Karpas-422 (cell line): ENCODE measurements around the gene DDHD1. TPM values are rescaled to one million over a fixed set of nuclear protein-coding genes. Genes with fewer than 3 reads are reported as not detected.

Experiments
- DNase-seq: peaks from one replicate; pipeline ENCODE4 v3.0.0-alpha.2; 2015
- H2AFZ ChIP-seq: fragments of 200-600 bp; sonication (generic); 2 replicates; pipeline ENCODE4 v1.6.1; 2014; ENCODE audit warnings: antibody characterized with exemption, low read length, mixed read lengths
- H3K27ac ChIP-seq: fragments of 200-600 bp; sonication (generic); 2 replicates; pipeline ENCODE4 v1.5.1; 2014; ENCODE audit warnings: mild to moderate bottlenecking, low read length, moderate library complexity
- H3K27me3 ChIP-seq: fragments of 200-600 bp; sonication (generic); 2 replicates; pipeline ENCODE4 v1.6.1; 2014; ENCODE audit warnings: low read length, mixed read lengths
- H3K36me3 ChIP-seq: fragments of 200-600 bp; sonication (generic); 2 replicates; pipeline ENCODE4 v1.6.1; 2014; ENCODE audit warnings: low read length, mixed read lengths; ENCODE audit not compliant: insufficient read depth
- H3K4me1 ChIP-seq: fragments of 200-600 bp; sonication (generic); 2 replicates; pipeline ENCODE4 v1.6.1; 2014; ENCODE audit warnings: mild to moderate bottlenecking, low read length, mixed read lengths
- H3K4me2 ChIP-seq: fragments of 200-600 bp; sonication (generic); 2 replicates; pipeline ENCODE4 v1.6.1; 2014; ENCODE audit warnings: low read length, low read depth, mild to moderate bottlenecking; ENCODE audit not compliant: poor library complexity, severe bottlenecking
- H3K4me3 ChIP-seq: fragments of 200-600 bp; sonication (generic); 2 replicates; pipeline ENCODE4 v1.5.1; 2014; ENCODE audit warnings: mild to moderate bottlenecking, antibody characterized with exemption, low read length, mixed read lengths
- H3K79me2 ChIP-seq: fragments of 200-600 bp; sonication (generic); 2 replicates; pipeline ENCODE4 v1.6.1; 2014; ENCODE audit warnings: mild to moderate bottlenecking, low read length, mixed read lengths
- H3K9ac ChIP-seq: fragments of 200-600 bp; sonication (generic); 2 replicates; pipeline ENCODE4 v1.6.0; 2014; ENCODE audit warnings: low read length
- H3K9me2 ChIP-seq: fragments of 200-600 bp; sonication (generic), shearing (Covaris generic); replicated peaks from 2 replicates; pipeline ENCODE4 v1.6.0; 2014; ENCODE audit warnings: mild to moderate bottlenecking, low read length, moderate library complexity; ENCODE audit not compliant: insufficient read depth
- H3K9me3 ChIP-seq: fragments of 300-700, 200-600 bp; sonication (generic); 2 replicates; pipeline ENCODE4 v1.6.1; 2014; ENCODE audit warnings: low read length, mixed read lengths
- H4K20me1 ChIP-seq: fragments of 200-600 bp; sonication (generic); 2 replicates; pipeline ENCODE4 v1.6.1; 2014; ENCODE audit warnings: mild to moderate bottlenecking, antibody characterized with exemption, low read length, low read depth; ENCODE audit not compliant: insufficient read depth
- total RNA-seq: library from RNA; depleted of rRNA; stranded (reverse); fragments of >200 nt; shearing (Covaris generic); gene quantifications from 2 replicates; pipeline ENCODE4 v1.2.3, GENCODE V29; 2014; ENCODE audit warnings: low replicate concordance

The DDHD1 gene
- total RNA-seq, 1 experiment from 2014 or later = 127 TPM

DNA sequence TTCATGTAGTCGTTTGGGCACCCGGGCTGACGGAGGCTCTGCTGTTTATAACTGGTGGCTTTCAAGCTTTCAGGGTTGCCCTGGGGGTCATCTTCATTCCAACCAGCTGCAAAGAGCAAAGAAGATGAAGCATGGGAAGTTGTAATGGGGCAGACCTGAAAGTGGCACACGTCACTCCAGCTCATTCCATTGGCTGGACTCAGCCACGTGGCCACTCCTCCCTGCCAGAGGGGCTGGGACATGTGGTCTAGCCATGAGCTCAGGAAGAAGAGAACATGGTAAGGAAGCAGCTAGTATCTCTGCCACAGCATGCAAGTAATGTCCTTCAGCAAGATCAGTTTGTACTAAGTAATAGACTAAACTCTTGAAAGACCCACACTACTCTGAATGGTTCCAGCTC is 150.5 kb downstream of the DDHD1 start:
- Histone ChIP-seq H3K4me3 (no peak overlapping the region), H2AFZ (peak overlapping the region; percentile 52; the same call in 1 of the 2 replicates), H3K4me1 (no peaks in the 10 kb centered on the region), H4K20me1 (no peaks in the 10 kb centered on the region), H3K27me3 (no peaks in the 10 kb centered on the region), H3K27ac (no peak overlapping the region), H3K4me2 (no peak overlapping the region), H3K36me3 (no peaks in the 10 kb centered on the region), H3K9me2 (no peaks in the 10 kb centered on the region), H3K9ac (no peak overlapping the region), H3K79me2 (no peaks in the 10 kb centered on the region), H3K9me3 (no peaks in the 10 kb centered on the region)
- peak; percentile 73 for DNase-seq

GRCh38 chr14:53001787-53002378 is 151.2 kb downstream of the DDHD1 start:
- Histone ChIP-seq H3K4me1 (no peaks in the 10 kb centered on the region), H3K4me3 (no peak overlapping the region), H3K27me3 (no peaks in the 10 kb centered on the region), H3K9me2 (no peaks in the 10 kb centered on the region), H2AFZ (0 out of 2 replicates have a peak overlapping the region, but pooled peaks have one; percentile 52), H3K36me3 (no peaks in the 10 kb centered on the region), H3K9me3 (no peaks in the 10 kb centered on the region), H3K79me2 (no peaks in the 10 kb centered on the region), H4K20me1 (no peaks in the 10 kb centered on the region), H3K4me2 (no peak overlapping the region), H3K27ac (no peak overlapping the region), H3K9ac (no peak overlapping the region)
- no peak for DNase-seq

DNA sequence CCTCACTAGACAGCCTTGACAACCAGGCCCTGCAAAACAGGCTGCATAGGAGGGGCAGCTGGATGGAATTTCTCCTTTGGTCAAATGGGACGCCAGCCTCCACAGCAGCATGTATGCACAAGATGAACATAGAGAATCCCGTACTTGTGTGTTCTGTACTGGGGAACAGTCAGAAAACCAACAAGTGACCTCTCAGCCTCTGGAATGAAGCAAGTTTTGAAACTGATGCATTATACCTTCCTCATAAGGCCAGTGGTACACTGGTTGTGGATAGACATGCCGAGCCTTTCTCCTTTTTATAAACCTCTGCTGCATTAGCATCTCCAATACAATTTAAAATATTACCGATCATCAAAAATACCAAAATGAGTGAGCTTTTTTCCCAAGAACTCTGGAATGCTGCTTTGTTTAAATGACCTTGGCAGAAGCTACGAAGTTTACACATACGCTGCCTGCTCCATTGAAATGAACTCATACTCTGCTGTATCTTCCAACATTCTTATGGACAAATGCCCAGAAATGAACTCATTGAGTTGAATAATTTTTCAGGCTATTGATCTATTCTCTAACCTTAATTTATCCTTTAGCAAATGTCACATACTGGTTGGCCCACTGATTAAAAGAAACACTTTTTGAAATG is 154.6 kb downstream of the DDHD1 start:
- Histone ChIP-seq H3K9ac (no peak overlapping the region), H3K36me3 (no peaks in the 10 kb centered on the region), H3K79me2 (no peaks in the 10 kb centered on the region), H3K9me2 (no peaks in the 10 kb centered on the region), H3K4me2 (no peak overlapping the region), H3K4me1 (peaks cover 13% of the 10 kb centered on the region), H4K20me1 (no peaks in the 10 kb centered on the region), H3K27ac (no peak overlapping the region), H3K27me3 (no peaks in the 10 kb centered on the region), H3K4me3 (no peak overlapping the region), H2AFZ (no peak overlapping the region), H3K9me3 (no peaks in the 10 kb centered on the region)
- no peak for DNase-seq

DNA sequence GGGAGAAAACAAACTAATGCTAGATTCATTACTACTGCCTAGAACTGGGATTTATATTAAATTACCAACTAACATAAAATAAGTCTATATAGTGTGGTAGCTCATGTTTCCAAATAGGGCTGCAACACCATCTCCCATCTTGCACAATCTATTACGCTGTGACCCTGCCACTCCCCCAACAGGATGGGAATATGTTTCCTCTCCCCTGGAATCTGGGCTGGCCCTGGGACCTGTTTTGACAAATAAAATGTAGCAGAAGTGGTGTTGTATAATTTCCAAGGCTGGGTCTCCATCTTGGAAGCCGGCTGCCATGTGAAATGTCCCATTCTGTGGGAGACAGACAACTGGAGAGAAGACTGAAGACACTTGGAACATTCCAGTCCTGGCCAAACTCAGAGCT is 156.6 kb downstream of the DDHD1 start:
- Histone ChIP-seq H3K9me3 (no peaks in the 10 kb centered on the region), H3K4me2 (no peak overlapping the region), H3K79me2 (no peaks in the 10 kb centered on the region), H3K4me1 (peaks cover 13% of the 10 kb centered on the region), H3K27ac (no peak overlapping the region), H2AFZ (no peak overlapping the region), H3K9me2 (no peaks in the 10 kb centered on the region), H3K4me3 (no peak overlapping the region), H4K20me1 (no peaks in the 10 kb centered on the region), H3K27me3 (no peaks in the 10 kb centered on the region), H3K9ac (no peak overlapping the region), H3K36me3 (no peaks in the 10 kb centered on the region)
- DNase-seq = no peak

- H3K4me3 ChIP-seq = no peak overlapping the region
- no peak for DNase-seq
- H3K9me2 ChIP-seq = no peaks in the 10 kb centered on the region
- peaks cover 13% of the 10 kb centered on the region for H3K4me1 ChIP-seq
- H3K79me2 ChIP-seq = no peaks in the 10 kb centered on the region
- no peaks in the 10 kb centered on the region for H4K20me1 ChIP-seq
- H3K36me3 ChIP-seq = no peaks in the 10 kb centered on the region
- no peak overlapping the region for H3K9ac ChIP-seq
- no peaks in the 10 kb centered on the region for H3K27me3 ChIP-seq
- H3K9me3 ChIP-seq = no peaks in the 10 kb centered on the region
- peak overlapping the region; percentile 29 for H3K4me2 ChIP-seq
- peak overlapping the region; percentile 86 for H2AFZ ChIP-seq
- H3K27ac ChIP-seq = no peak overlapping the region
Observed at GRCh38 chr14:52995998-52996397, 157.1 kb downstream of the DDHD1 start.

DNA sequence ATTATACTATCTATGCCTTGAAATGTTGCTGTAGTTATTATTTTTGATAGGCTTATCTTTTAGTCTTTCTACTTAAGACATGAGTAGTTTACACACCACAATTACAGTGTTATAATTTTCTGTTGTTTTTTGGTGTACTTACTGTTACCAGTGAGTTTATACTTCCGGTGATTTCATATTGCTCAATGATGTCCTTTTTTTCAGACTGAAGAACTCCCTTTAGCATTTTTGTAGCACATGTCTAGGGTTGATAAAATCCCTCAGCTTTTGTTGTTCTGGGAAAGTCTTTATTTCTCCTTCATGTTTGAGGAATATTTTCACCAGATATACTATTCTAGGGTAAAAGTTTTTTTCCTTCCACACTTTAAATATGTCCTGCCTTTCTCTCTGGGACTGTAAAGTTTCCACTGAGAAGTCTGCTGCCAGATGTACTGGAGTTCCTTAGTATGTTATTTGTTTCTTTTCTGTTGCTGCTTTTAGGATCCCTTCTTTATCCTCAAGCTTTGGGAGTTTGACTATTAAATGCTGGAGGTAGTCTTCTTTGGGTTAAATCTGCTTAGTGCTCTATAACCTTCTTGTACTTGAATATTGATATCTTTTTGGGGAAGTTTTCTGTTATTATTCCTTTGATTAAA is 160.8 kb downstream of the DDHD1 start:
- no peak overlapping the region for H3K4me2 ChIP-seq
- no peak overlapping the region for H2AFZ ChIP-seq
- H4K20me1 ChIP-seq = no peaks in the 10 kb centered on the region
- no peak overlapping the region for H3K27ac ChIP-seq
- peaks cover 13% of the 10 kb centered on the region for H3K4me1 ChIP-seq
- H3K27me3 ChIP-seq = no peaks in the 10 kb centered on the region
- no peak overlapping the region for H3K9ac ChIP-seq
- H3K4me3 ChIP-seq = no peak overlapping the region
- no peak for DNase-seq
- no peaks in the 10 kb centered on the region for H3K79me2 ChIP-seq
- H3K9me2 ChIP-seq = no peaks in the 10 kb centered on the region
- no peaks in the 10 kb centered on the region for H3K9me3 ChIP-seq
- H3K36me3 ChIP-seq = no peaks in the 10 kb centered on the region

DNA sequence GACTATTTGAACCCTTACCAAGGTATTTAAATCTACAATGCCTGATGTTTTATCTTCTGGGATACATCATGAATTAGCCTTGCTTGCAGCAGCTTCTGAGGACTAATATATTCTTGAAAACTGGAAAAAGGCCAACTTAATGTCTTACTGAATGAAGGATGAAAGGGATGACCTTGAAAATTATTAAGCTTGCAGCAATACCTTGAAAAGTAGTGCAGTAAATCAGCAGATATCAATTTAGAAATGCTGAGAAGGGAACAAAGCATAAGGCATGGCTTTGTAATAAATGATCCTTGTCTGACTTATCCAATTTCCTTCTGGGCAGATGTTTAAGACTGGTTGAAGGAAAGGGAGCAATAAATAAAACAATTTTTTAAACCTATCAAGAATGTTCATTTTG is 165.0 kb downstream of the DDHD1 start:
- Histone ChIP-seq H3K27me3 (no peaks in the 10 kb centered on the region), H2AFZ (no peak overlapping the region), H3K4me1 (no peaks in the 10 kb centered on the region), H4K20me1 (no peaks in the 10 kb centered on the region), H3K9ac (no peak overlapping the region), H3K36me3 (no peaks in the 10 kb centered on the region), H3K4me3 (no peak overlapping the region), H3K79me2 (no peaks in the 10 kb centered on the region), H3K4me2 (no peak overlapping the region), H3K9me3 (no peaks in the 10 kb centered on the region), H3K9me2 (no peaks in the 10 kb centered on the region), H3K27ac (no peak overlapping the region)
- no peak for DNase-seq

- H2AFZ ChIP-seq = no peak overlapping the region
- H3K79me2 ChIP-seq = no peaks in the 10 kb centered on the region
- H3K9me2 ChIP-seq = no peaks in the 10 kb centered on the region
- H3K36me3 ChIP-seq = no peaks in the 10 kb centered on the region
- H3K27ac ChIP-seq = no peak overlapping the region
- H3K4me1 ChIP-seq = no peaks in the 10 kb centered on the region
- no peak overlapping the region for H3K4me3 ChIP-seq
- H3K9me3 ChIP-seq = no peaks in the 10 kb centered on the region
- no peak overlapping the region for H3K4me2 ChIP-seq
- no peaks in the 10 kb centered on the region for H4K20me1 ChIP-seq
- H3K9ac ChIP-seq = no peak overlapping the region
- H3K27me3 ChIP-seq = no peaks in the 10 kb centered on the region
- DNase-seq = no peak
Observed at GRCh38 chr14:52987514-52987913, 165.6 kb downstream of the DDHD1 start.
